ENCODE measurements around the gene CMTR1. TPM values are rescaled to one million over a fixed set of nuclear protein-coding genes. Genes with fewer than 3 reads are reported as not detected.
"Not testable (repeated sequence)": the region's sequence is repeated elsewhere in the genome, so short reads cannot be mapped to it uniquely, and the experiment has no call there.

CMTR1 gene
- total RNA-seq, 1 donor from 2014 or later: 53.0 TPM

- H3K9me3 Mint-ChIP-seq: no peaks in the 10 kb centered on the region
- no peaks in the 10 kb centered on the region for H3K27me3 Mint-ChIP-seq
- H3K4me1 Mint-ChIP-seq (ENCODE audit: unreplicated experiment): peaks cover 20% of the 10 kb centered on the region
- TF ChIP-seq CTCF (conservative IDR thresholded peaks at IDR 0.05): no peak
- peak within 1 kb of the TSS; percentile 92 for H3K27ac Mint-ChIP-seq
- H3K4me3 Mint-ChIP-seq: peak within 1 kb of the TSS; percentile 97
- no peaks in the 10 kb centered on the region for H3K36me3 Mint-ChIP-seq
- peak; percentile 98 for DNase-seq (ENCODE audit: extremely low spot score, unreplicated experiment)
Observed at GRCh38 chr6:37499433-37500293, 66.6 kb downstream of the CMTR1 start, which contains the start of gene CCDC167. Gene CCDC167, minus strand, starts transcription at chr6:37499893. Its CDS starts 30 bp downstream, at chr6:37499863.

DNA sequence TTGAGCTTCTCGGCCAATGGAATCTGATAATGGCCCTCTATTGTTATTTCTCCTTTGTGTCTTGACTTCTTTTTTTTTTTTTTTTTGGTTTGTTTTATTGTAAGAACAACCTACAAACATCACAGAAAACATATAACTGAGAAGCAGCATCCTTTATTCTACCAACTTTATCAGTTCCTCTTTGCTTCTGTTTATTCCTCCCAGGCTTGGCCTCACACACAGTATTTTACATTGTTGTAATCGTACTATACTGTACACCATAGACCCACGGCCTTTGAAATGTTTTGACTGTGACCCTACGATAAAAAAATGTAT, 67.2 kb downstream of the CMTR1 start:
- DNase-seq (ENCODE audit: extremely low spot score, unreplicated experiment): no peak
- Mint-ChIP-seq H3K4me3 (peak overlapping the region; percentile 97), H3K9me3 (no peaks in the 10 kb centered on the region), H3K27ac (peak overlapping the region; percentile 92), H3K4me1 (ENCODE audit: unreplicated experiment) (peaks cover 20% of the 10 kb centered on the region), H3K36me3 (no peaks in the 10 kb centered on the region), H3K27me3 (no peaks in the 10 kb centered on the region)
- no peak for TF ChIP-seq CTCF (conservative IDR thresholded peaks at IDR 0.05)

DNA sequence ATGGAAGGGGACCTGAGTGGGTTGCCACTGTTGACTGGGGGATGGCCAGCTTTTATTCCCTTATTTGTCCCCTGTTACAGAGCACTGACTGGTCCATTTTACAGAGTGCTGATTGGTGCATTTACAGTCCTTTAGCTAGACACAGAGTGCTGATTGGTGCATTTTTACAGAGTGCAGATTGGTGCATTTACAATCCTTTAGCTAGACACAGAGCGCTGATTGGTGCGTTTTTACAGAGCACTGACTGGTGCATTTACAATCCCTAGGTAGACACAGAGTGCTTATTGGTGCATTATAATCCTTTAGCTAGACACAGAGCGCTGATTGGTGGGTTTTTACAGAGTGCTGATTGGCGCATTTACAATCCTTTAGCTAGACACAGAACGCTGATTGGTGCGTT, 67.9 kb downstream of the CMTR1 start:
- not testable (repeated sequence) for H3K36me3 Mint-ChIP-seq; H3K27me3 Mint-ChIP-seq; H3K4me3 Mint-ChIP-seq; DNase-seq (ENCODE audit: extremely low spot score, unreplicated experiment); H3K9me3 Mint-ChIP-seq; H3K27ac Mint-ChIP-seq
- H3K4me1 Mint-ChIP-seq (ENCODE audit: unreplicated experiment): peaks cover 20% of the 10 kb centered on the region

GRCh38 chr6:37501632-37502491, 68.8 kb downstream of the CMTR1 start:
- no peak for TF ChIP-seq CTCF (conservative IDR thresholded peaks at IDR 0.05)
- no peaks in the 10 kb centered on the region for H3K36me3 Mint-ChIP-seq
- peaks cover 3% of the 10 kb centered on the region for H3K27me3 Mint-ChIP-seq
- no peak overlapping the region for H3K27ac Mint-ChIP-seq
- no peak for DNase-seq (ENCODE audit: extremely low spot score, unreplicated experiment)
- H3K4me1 Mint-ChIP-seq (ENCODE audit: unreplicated experiment): peaks cover 22% of the 10 kb centered on the region
- H3K9me3 Mint-ChIP-seq: no peaks in the 10 kb centered on the region
- H3K4me3 Mint-ChIP-seq: no peak overlapping the region

DNA sequence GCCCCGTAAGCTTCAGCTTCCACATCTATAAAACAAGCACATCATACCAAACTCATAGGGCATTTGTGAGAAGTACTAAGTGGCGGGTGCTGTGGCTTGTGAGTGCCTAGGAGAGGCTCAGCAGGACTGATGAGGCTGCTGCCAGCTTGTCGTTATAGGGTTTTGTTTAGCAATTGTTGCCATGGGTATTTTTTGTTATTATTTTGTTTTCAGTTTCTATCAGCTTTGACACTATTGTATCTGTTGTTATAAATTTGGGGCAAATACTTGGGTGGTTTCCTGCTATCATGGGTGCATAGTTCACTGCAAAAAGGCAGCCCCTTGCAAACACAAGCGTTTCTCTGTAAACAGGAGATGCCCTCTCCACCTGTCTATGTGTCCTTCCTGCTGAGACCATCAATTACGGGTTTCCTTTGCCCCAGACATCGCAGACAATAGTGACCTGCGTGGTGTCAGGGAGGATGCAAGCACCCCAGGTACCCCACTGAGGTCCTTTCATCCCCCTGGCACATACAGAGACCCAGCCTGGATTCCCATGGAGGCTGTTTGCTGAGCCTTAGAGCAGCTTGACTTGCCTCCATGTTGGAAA, 69.8 kb downstream of the CMTR1 start:
- Mint-ChIP-seq H3K36me3 (no peaks in the 10 kb centered on the region), H3K27ac (no peak overlapping the region), H3K4me1 (ENCODE audit: unreplicated experiment) (peaks cover 28% of the 10 kb centered on the region), H3K27me3 (peaks cover 3% of the 10 kb centered on the region), H3K9me3 (no peaks in the 10 kb centered on the region), H3K4me3 (peak overlapping the region; percentile 1)
- no peak for DNase-seq (ENCODE audit: extremely low spot score, unreplicated experiment)
- no peak for TF ChIP-seq CTCF (conservative IDR thresholded peaks at IDR 0.05)

All from type B pancreatic cell (in vitro differentiated cells).